ENCODE data around the gene PANX2. TPM values are rescaled to one million over a fixed set of nuclear protein-coding genes. Genes with fewer than 3 reads are reported as not detected.

PANX2 gene
- total and polyA plus RNA-seq, 7 donors: 0.17 to 3.0 (median 0.36) TPM; not detected in 2

DNA sequence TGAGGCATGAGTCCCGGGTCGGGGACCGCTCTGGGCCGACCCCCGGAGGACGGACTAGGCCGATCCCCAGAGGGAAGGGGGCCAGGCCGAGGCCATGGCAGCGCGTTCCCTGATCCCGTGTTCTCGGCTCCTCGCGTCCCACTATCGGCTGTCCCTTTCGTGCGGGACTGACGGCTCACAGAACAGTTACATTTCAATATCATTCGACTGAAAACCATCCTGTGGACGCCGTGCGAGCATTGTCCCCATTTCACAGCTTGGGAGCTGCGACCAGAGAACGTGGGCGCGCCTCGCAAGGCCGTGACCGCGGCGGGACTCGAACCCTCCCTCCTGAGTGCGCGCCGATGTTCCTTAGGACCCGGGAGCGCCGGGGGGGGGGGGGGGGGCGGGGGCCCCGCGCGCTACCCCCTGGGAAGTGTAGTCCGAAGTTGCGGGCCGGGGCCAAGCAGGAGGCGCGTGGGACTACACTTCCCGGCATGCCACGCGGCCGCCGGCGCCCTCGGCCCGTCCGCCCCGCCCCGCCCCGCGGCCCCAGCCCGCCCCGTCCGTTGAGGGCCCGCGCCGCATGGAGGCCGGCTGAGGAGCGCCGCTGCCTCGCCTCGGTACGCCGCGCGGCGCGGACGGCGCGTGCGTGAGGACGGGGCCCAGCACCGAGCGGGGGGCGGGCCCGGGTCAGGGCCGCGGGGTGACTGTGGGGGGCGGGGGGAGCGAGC, 15.0 kb downstream of the PANX2 start, which contains the start of gene TRABD:
TSS of gene TRABD (plus strand) at position 539 of the 713 bp plus-strand sequence. CDS start 7,148 bp downstream, outside the sequence.
- Histone ChIP-seq H3K4me3 (peak within 1 kb of the TSS; percentile 61 to 90 (median 81)), H3K9me3 (no peaks in the 10 kb centered on the region), H3K27ac (peak within 1 kb of the TSS; percentile 64 to 77 (median 76)), H3K4me1 (peaks cover 0 to 55% (median 50%) of the 10 kb centered on the region in 4 donors), H3K27me3 (peaks cover 0 to 2% (median 0%) of the 10 kb centered on the region in 3 donors), H3K36me3 (no peaks in the 10 kb centered on the region)
- DNase-seq: peak; percentile 95
- intact Hi-C loops (cut with DNase I): loop anchor here (2.0 to 10.0 kb wide), 3 partner anchors 15 to 261 kb away; partner anchors contain the start of genes PIM3 and SELENOO
- TF ChIP-seq, protein P1, sequence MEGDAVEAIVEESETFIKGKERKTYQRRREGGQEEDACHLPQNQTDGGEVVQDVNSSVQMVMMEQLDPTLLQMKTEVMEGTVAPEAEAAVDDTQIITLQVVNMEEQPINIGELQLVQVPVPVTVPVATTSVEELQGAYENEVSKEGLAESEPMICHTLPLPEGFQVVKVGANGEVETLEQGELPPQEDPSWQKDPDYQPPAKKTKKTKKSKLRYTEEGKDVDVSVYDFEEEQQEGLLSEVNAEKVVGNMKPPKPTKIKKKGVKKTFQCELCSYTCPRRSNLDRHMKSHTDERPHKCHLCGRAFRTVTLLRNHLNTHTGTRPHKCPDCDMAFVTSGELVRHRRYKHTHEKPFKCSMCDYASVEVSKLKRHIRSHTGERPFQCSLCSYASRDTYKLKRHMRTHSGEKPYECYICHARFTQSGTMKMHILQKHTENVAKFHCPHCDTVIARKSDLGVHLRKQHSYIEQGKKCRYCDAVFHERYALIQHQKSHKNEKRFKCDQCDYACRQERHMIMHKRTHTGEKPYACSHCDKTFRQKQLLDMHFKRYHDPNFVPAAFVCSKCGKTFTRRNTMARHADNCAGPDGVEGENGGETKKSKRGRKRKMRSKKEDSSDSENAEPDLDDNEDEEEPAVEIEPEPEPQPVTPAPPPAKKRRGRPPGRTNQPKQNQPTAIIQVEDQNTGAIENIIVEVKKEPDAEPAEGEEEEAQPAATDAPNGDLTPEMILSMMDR (IDR thresholded peaks at IDR 0.05): no peak
- TF ChIP-seq POLR2A (IDR thresholded peaks at IDR 0.05) (no peak), POLR2AphosphoS5 (IDR thresholded peaks at IDR 0.05) (no peak), EP300 (IDR thresholded peaks at IDR 0.05) (no peak)
- WGBS, 2 donors: 1 to 2% methylated on average over 86 to 90 of the region's 90 CpGs

DNA sequence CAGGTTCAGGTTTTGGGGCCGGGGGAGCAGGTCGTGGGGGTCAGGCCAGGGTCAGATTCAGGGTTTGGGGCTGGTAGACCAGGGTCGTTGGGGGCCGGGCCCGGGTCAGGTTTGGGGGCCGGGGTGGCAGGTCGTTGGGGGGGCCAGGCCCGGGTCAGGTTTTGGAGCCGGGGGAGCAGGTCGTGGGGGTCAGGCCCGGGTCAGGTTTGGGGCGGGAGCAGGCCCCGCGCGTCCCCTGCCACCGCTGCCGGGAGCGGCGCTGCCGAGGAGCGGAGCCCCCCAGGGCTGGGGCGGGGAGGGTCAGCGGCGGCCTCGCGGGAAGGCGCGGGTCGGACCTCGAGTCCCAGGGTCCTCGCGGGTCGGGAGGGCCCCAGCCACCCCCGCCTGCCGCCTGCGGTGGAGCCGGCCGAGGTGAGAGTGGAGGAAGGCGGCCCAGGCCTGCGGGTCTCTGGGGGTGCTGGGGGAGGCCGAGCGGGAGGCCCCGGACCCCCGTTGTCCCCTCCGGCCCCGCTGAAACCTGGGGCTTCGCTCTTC, 15.7 kb downstream of the PANX2 start:
- H3K36me3 ChIP-seq: no peaks in the 10 kb centered on the region
- H3K4me3 ChIP-seq: peak overlapping the region; percentile 61 to 90 (median 81)
- TF ChIP-seq POLR2AphosphoS5 (IDR thresholded peaks at IDR 0.05) (no peak), EP300 (IDR thresholded peaks at IDR 0.05) (no peak), POLR2A (IDR thresholded peaks at IDR 0.05) (no peak)
- TF ChIP-seq, protein P1 (IDR thresholded peaks at IDR 0.05): no peak
- peak overlapping the region; percentile 64 to 77 (median 76) for H3K27ac ChIP-seq
- H3K9me3 ChIP-seq: no peaks in the 10 kb centered on the region
- peaks cover 0 to 62% (median 56%) of the 10 kb centered on the region in 4 donors for H3K4me1 ChIP-seq
- 1 to 2% methylated on average over 47 of the region's 47 CpGs for WGBS, 2 donors
- intact Hi-C loops (cut with DNase I): loop anchor here (10.0 kb wide), 2 partner anchors 221 to 261 kb away; partner anchors contain the start of gene PIM3
- no peaks in the 10 kb centered on the region for H3K27me3 ChIP-seq
- no peak for DNase-seq

DNA sequence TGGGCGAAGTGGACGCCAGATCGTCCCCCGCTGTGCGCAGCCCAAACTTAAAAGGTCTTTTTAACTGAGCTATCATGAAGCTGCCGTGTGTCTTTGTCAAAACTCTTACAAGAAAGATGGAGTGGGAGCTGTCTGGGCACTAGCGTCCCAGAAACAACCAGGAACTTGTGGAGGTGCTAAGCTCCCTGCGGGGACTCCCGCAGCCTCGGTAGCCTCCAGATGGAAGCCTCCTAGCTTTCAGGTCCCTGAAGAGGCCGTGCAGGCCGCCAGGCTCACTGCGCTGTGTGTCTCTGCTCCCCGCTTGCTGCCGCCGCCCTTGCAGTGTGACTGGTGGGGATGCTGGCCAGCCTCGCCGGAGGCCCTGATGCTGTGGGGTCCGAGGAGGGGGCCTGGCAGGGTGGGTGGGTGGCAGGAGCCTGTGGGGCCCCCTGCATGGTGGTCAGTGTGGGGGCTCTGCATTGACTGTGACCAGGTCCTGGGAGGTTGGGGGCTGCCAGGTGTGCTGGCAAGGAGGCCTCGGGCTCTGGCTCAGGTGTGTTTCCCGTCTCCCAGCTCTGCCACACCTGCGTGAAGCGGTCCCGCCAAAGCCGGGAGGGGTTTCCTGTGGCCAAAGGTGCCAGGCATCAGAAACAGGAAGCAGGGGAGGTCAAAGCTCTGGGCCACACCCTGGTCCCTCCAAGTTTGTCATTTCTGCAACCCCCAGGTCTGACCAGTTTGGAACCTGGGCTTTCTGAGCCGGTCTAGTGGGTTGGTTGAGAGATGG, 16.4 kb downstream of the PANX2 start:
- peak overlapping the region; percentile 61 to 90 (median 81) for H3K4me3 ChIP-seq
- H3K36me3 ChIP-seq: no peaks in the 10 kb centered on the region
- no peak for TF ChIP-seq POLR2AphosphoS5 (IDR thresholded peaks at IDR 0.05)
- TF ChIP-seq POLR2A (IDR thresholded peaks at IDR 0.05): no peak
- TF ChIP-seq EP300 (IDR thresholded peaks at IDR 0.05): no peak
- TF ChIP-seq, protein P1 (IDR thresholded peaks at IDR 0.05): no peak
- H3K9me3 ChIP-seq: no peaks in the 10 kb centered on the region
- no peak for DNase-seq
- H3K4me1 ChIP-seq: peaks cover 0 to 69% (median 59%) of the 10 kb centered on the region in 4 donors
- intact Hi-C loops (cut with DNase I): loop anchor here (10.0 kb wide), 2 partner anchors 222 to 262 kb away; partner anchors contain the start of gene PIM3
- WGBS, 2 donors: 11 to 37% methylated on average over 26 of the region's 26 CpGs
- no peaks in the 10 kb centered on the region for H3K27me3 ChIP-seq
- H3K27ac ChIP-seq: peak overlapping the region; percentile 64 to 77 (median 76)

DNA sequence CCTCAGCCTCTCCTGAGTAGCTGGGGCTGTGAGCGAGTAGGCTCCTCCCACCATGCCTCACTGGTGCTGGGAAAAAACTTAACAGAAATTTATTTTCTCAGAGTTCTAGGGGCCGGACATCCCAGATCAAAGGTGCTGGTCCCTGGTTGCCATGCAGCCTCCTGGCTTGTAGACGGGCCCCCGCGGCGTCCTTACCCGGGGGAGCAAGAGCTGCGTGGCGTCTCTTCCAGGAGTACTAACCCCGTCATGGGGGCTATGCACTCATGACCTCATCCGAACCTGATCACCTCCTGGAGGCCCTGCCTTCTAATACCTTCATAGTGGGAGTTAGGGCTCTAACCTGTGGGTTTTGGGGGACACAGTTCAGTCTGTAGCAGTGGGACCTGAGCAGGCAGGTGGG, 17.8 kb downstream of the PANX2 start:
- Histone ChIP-seq H3K4me1 (peaks cover 0 to 70% (median 59%) of the 10 kb centered on the region in 4 donors), H3K27ac (no peak overlapping the region), H3K27me3 (no peaks in the 10 kb centered on the region), H3K9me3 (no peaks in the 10 kb centered on the region), H3K4me3 (no peak overlapping the region), H3K36me3 (peaks cover 0 to 3% (median 0%) of the 10 kb centered on the region in 4 donors)
- intact Hi-C loops (cut with DNase I): loop anchor here (10.0 kb wide), 2 partner anchors 224 to 264 kb away; partner anchors contain the start of gene PIM3
- TF ChIP-seq EP300 (IDR thresholded peaks at IDR 0.05): no peak
- TF ChIP-seq, protein P1 (IDR thresholded peaks at IDR 0.05): no peak
- no peak for TF ChIP-seq POLR2A (IDR thresholded peaks at IDR 0.05)
- no peak for TF ChIP-seq POLR2AphosphoS5 (IDR thresholded peaks at IDR 0.05)
- no peak for DNase-seq
- 95 to 97% methylated on average over 11 of the region's 11 CpGs for WGBS, 2 donors

Data from sigmoid colon (tissue), 7 donors.